ENCODE measurements around the gene IL2.

DNA sequence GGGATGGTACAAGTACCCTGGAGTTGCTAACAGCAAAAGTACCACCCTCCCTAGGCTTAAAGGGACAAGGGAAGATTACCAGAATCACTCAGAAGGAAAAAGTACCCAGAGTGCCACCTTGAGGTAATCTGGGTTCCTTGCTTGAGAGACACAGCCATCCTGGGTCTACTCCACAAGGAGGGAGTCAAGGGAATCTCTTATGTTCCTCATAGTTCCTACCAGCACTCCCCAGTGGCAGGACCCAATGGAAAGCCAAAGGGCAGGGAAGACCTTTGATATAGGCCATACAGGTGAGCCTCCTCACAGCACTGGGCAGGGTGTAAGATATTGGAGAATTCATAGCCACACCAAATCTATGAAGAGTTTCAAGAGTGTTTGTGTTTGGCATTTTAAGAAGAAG lies 5.7 kb downstream of the IL2 start:
- TF ChIP-seq, protein P1, sequence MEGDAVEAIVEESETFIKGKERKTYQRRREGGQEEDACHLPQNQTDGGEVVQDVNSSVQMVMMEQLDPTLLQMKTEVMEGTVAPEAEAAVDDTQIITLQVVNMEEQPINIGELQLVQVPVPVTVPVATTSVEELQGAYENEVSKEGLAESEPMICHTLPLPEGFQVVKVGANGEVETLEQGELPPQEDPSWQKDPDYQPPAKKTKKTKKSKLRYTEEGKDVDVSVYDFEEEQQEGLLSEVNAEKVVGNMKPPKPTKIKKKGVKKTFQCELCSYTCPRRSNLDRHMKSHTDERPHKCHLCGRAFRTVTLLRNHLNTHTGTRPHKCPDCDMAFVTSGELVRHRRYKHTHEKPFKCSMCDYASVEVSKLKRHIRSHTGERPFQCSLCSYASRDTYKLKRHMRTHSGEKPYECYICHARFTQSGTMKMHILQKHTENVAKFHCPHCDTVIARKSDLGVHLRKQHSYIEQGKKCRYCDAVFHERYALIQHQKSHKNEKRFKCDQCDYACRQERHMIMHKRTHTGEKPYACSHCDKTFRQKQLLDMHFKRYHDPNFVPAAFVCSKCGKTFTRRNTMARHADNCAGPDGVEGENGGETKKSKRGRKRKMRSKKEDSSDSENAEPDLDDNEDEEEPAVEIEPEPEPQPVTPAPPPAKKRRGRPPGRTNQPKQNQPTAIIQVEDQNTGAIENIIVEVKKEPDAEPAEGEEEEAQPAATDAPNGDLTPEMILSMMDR (conservative IDR thresholded peaks at IDR 0.05): peak; percentile 54
- no peak for TF ChIP-seq ZFX (IDR thresholded peaks at IDR 0.05)

Measured in C4-2B (cell line).